Keratinocyte (primary cell): ENCODE measurements around the gene PDK2. TPM values are rescaled to one million over a fixed set of nuclear protein-coding genes. Genes with fewer than 3 reads are reported as not detected.
A peak's percentile ranks its signal among the peaks of the same experiment; 100 is the strongest.

Experiments used
- DNase-seq: peaks from one replicate; pipeline ENCODE4 v3.0.0-alpha.2; 2011; ENCODE audit warnings: low read depth, missing footprints, low spot score
- FAIRE-seq: peaks from 2 replicates; lab custom pipeline; 2011; peaks lifted over from hg19 to GRCh38; lab: Jason Lieb, UNC
- H2AFZ ChIP-seq: 2 replicates; pipeline ENCODE4 v1.6.0; 2012; ENCODE audit warnings: low read length, control low read depth, inconsistent platforms; ENCODE audit not compliant: control insufficient read depth
- H3K27ac ChIP-seq: 2 replicates; pipeline ENCODE4 v1.5.1; 2011; ENCODE audit warnings: low read length; ENCODE audit not compliant: control insufficient read depth, insufficient read depth
- H3K27me3 ChIP-seq: 3 replicates; pipeline ENCODE4 v1.6.0; 2011; ENCODE audit warnings: low read length; ENCODE audit not compliant: control insufficient read depth, insufficient read depth; ENCODE audit errors: extremely low read depth
- H3K36me3 ChIP-seq, 2 experiments: 2 replicates in 1 of 2; 3 replicates in 1 of 2; pipeline ENCODE4 v1.5.1; 2011; ENCODE audit warnings: low read length in 2 of 2, mild to moderate bottlenecking in 1 of 2; ENCODE audit not compliant: control insufficient read depth in 2 of 2, insufficient read depth in 2 of 2; ENCODE audit errors: extremely low read depth in 1 of 2
- H3K4me1 ChIP-seq: 3 replicates; pipeline ENCODE4 v1.5.1; 2011; ENCODE audit warnings: low read length; ENCODE audit not compliant: control insufficient read depth, insufficient read depth; ENCODE audit errors: extremely low read depth
- H3K4me2 ChIP-seq: 3 replicates; pipeline ENCODE4 v1.6.0; 2011; ENCODE audit warnings: low read depth, low read length; ENCODE audit not compliant: control insufficient read depth, insufficient read depth; ENCODE audit errors: extremely low read depth
- H3K4me3 ChIP-seq, 3 experiments: fragments of 200-600 bp in 1 of 3; sonication (generic) in 1 of 3; 2 replicates in 2 of 3; 3 replicates in 1 of 3; pipeline ENCODE4 v1.5.1; 2011 to 2016; ENCODE audit warnings: low read length in 3 of 3, mild to moderate bottlenecking in 3 of 3, control low read depth in 2 of 3, inconsistent platforms in 1 of 3, low read depth in 1 of 3, mixed read lengths in 1 of 3, mixed run types in 1 of 3, moderate library complexity in 1 of 3; ENCODE audit not compliant: control insufficient read depth in 2 of 3, insufficient read depth in 2 of 3; ENCODE audit errors: extremely low read depth in 1 of 3
- H3K79me2 ChIP-seq: 2 replicates; pipeline ENCODE4 v1.6.0; 2012; ENCODE audit warnings: low read length; ENCODE audit not compliant: control insufficient read depth, insufficient read depth
- H3K9ac ChIP-seq: 3 replicates; pipeline ENCODE4 v1.6.0; 2011; ENCODE audit warnings: low read length; ENCODE audit not compliant: control insufficient read depth, insufficient read depth; ENCODE audit errors: extremely low read depth
- H3K9me1 ChIP-seq: 3 replicates; pipeline ENCODE4 v1.6.0; 2011; ENCODE audit warnings: low read length; ENCODE audit not compliant: control insufficient read depth, insufficient read depth; ENCODE audit errors: extremely low read depth
- H3K9me3 ChIP-seq: 2 replicates; pipeline ENCODE4 v1.5.1; 2012; ENCODE audit warnings: low read depth, low read length; ENCODE audit not compliant: control insufficient read depth
- H4K20me1 ChIP-seq: 3 replicates; pipeline ENCODE4 v1.6.0; 2011; ENCODE audit warnings: low read length; ENCODE audit not compliant: control insufficient read depth, insufficient read depth; ENCODE audit errors: extremely low read depth
- EZH2 ChIP-seq: IDR thresholded peaks from one replicate; pipeline ENCODE4 v1.6.1; 2012; ENCODE audit warnings: inconsistent platforms, mild to moderate bottlenecking, low read length, moderate library complexity
- dilution Hi-C: fragments of 300-500 bp; cut with MboI; formaldehyde crosslinking; loops from one replicate; pipeline ENCODE4 v1.7.0; 2020; ENCODE audit warnings: low sequenced_read_pairs; ENCODE audit not compliant: extremely low pct_ligation_motif_present
- polyA plus RNA-seq, 5 experiments: library from polyadenylated mRNA; depleted of rRNA in 3 of 5; stranded (reverse) in 3 of 5; stranded (forward) in 1 of 5; unstranded in 1 of 5; fragments of >200 nt; gene quantifications; 1 replicate in 1 of 5; 2 replicates in 3 of 5; 3 replicates in 1 of 5; pipeline versions ENCODE4 v1.2.1 to v1.2.3, GENCODE V29; 2011 to 2012; ENCODE audit warnings: missing spikeins in 2 of 5, low read depth in 1 of 5, low replicate concordance in 1 of 5
- TF ChIP-seq, protein P1 (sequence below), 3 experiments: IDR thresholded peaks in 1 of 3; conservative IDR thresholded peaks in 1 of 3; optimal IDR thresholded peaks in 1 of 3; 2 replicates in 2 of 3; 3 replicates in 1 of 3; pipeline versions ENCODE3 to v1.5.1; 2011; ENCODE audit warnings: low read length in 3 of 3, mild to moderate bottlenecking in 3 of 3, moderate library complexity in 2 of 3, control low read depth in 1 of 3, inconsistent platforms in 1 of 3; ENCODE audit not compliant: insufficient read depth in 2 of 3; ENCODE audit errors: extremely low read depth in 1 of 3

Gene PDK2
- polyA plus RNA-seq, 1 donor (not counting 4 experiments of a cell fraction or from before 2014, with no cell fraction given): 7.5 TPM

DNA sequence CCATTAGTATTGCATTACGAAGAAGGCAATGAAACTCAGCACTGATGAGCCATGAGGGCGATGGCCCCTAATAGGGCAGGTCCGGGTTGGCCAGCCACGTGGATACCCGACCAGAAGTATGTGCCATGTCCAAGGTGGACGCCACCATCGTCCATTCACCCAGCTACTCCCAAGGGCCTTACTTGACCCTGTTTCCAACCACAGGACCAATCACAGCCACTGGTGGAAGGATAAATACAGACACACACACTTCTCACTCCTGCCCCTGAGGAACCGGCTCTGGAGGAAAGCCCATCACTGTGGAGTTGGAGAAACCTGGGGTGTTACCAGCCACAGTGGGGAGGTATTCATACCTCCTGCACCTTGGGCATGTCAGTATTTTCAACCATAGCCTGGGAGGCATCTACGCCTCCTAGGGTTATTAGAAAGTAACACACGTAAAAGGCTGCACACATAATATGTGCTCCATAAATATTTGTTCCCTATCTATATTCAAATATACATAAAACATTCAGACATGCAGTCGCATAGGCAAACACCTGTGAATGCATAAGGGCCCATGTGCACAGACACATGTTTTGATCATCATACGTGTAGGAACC lies 44.6 kb upstream of the PDK2 start:
- Histone ChIP-seq H2AFZ (no peak overlapping the region), H3K4me3 (peak overlapping the region in 1 of 3 experiments; percentile 47), H3K27me3 (no peaks in the 10 kb centered on the region), H4K20me1 (no peaks in the 10 kb centered on the region), H3K36me3 (peaks cover 0 to 4% of the 10 kb centered on the region in 2 experiments), H3K4me1 (peaks cover 92% of the 10 kb centered on the region), H3K27ac (peak overlapping the region; percentile 90), H3K79me2 (no peaks in the 10 kb centered on the region), H3K4me2 (peak overlapping the region; percentile 79), H3K9me1 (peaks cover 5% of the 10 kb centered on the region), H3K9ac (peak overlapping the region; percentile 9), H3K9me3 (no peaks in the 10 kb centered on the region)
- FAIRE-seq (no peak), DNase-seq (no peak)
- TF ChIP-seq EZH2: no peak
- TF ChIP-seq, protein P1, sequence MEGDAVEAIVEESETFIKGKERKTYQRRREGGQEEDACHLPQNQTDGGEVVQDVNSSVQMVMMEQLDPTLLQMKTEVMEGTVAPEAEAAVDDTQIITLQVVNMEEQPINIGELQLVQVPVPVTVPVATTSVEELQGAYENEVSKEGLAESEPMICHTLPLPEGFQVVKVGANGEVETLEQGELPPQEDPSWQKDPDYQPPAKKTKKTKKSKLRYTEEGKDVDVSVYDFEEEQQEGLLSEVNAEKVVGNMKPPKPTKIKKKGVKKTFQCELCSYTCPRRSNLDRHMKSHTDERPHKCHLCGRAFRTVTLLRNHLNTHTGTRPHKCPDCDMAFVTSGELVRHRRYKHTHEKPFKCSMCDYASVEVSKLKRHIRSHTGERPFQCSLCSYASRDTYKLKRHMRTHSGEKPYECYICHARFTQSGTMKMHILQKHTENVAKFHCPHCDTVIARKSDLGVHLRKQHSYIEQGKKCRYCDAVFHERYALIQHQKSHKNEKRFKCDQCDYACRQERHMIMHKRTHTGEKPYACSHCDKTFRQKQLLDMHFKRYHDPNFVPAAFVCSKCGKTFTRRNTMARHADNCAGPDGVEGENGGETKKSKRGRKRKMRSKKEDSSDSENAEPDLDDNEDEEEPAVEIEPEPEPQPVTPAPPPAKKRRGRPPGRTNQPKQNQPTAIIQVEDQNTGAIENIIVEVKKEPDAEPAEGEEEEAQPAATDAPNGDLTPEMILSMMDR (optimal IDR thresholded peaks at IDR 0.05 in 1 of 3, IDR thresholded peaks at IDR 0.05 in 1 of 3, conservative IDR thresholded peaks at IDR 0.05 in 1 of 3; ENCODE audit: extremely low read depth in 1 of 3, insufficient read depth in 2 of 3, low read length in 3 of 3): peak in 2 of 3 experiments; percentile 18 to 46
- dilution Hi-C loops: no loop called here

DNA sequence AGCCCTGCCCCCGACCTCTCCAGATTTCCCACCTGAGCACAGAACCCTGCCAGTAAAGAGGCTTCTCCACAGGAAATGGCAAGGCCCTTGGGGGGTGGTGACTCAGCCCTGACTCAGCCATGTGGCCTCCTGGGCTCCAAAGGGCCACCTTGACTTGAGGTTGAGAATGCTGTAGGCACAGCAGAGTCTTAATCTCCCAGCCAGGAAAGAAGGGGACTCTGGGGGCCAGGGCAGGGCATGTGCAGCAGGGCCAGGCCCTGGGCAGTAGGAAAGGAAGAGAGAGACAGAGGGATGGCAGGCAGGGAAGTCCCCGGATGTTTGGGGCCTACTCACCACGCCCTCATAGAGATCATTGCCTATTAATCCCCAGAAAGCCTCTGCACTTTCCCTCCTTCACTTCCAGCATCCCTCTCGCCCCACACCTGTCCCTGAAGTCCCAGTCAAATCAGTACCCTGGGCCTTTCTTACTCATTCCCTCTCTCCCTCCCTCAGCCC lies 44.0 kb upstream of the PDK2 start:
- peak overlapping the region; percentile 90 for H3K27ac ChIP-seq
- FAIRE-seq (peak; percentile 93), DNase-seq (peak; percentile 89)
- peak overlapping the region; percentile 79 for H3K4me2 ChIP-seq
- peak overlapping the region; percentile 63 for H3K9ac ChIP-seq
- no peaks in the 10 kb centered on the region for H3K9me3 ChIP-seq
- no peaks in the 10 kb centered on the region for H4K20me1 ChIP-seq
- H3K79me2 ChIP-seq: peaks cover 3% of the 10 kb centered on the region
- peaks cover 5% of the 10 kb centered on the region for H3K9me1 ChIP-seq
- TF ChIP-seq, protein P1 (optimal IDR thresholded peaks at IDR 0.05 in 1 of 3, IDR thresholded peaks at IDR 0.05 in 1 of 3, conservative IDR thresholded peaks at IDR 0.05 in 1 of 3; ENCODE audit: extremely low read depth in 1 of 3, insufficient read depth in 2 of 3, low read length in 3 of 3): no peak
- TF ChIP-seq EZH2: no peak
- dilution Hi-C loops: no loop called here
- peaks cover 0 to 4% of the 10 kb centered on the region in 2 experiments for H3K36me3 ChIP-seq
- H2AFZ ChIP-seq: no peak overlapping the region
- peak overlapping the region in 1 of 3 experiments; percentile 47 for H3K4me3 ChIP-seq
- H3K27me3 ChIP-seq: no peaks in the 10 kb centered on the region
- H3K4me1 ChIP-seq: peaks cover 89% of the 10 kb centered on the region
